Measurements from ENCODE around the gene COL20A1.

DNA sequence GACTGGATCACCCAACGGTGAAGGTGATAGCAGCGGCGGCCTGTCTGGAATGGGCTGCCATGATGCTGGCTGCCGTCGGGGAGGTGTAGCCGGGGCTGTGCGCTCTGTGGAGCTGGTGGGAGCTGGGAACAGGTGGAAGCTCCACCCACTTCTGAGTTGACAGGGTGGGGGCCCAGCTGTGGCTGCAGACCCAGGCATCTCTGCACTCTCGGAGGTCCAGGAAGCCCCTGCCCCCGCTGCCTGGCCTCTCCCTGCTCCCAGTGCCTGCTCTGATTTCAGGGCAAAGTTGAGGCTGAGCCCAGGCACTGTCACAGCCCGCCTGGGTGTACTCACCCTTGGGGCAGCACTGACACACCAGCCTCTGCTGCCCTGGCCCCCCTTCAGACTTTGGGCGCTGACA, 86.3 kb downstream of the COL20A1 start:
- TF ChIP-seq, protein P1, sequence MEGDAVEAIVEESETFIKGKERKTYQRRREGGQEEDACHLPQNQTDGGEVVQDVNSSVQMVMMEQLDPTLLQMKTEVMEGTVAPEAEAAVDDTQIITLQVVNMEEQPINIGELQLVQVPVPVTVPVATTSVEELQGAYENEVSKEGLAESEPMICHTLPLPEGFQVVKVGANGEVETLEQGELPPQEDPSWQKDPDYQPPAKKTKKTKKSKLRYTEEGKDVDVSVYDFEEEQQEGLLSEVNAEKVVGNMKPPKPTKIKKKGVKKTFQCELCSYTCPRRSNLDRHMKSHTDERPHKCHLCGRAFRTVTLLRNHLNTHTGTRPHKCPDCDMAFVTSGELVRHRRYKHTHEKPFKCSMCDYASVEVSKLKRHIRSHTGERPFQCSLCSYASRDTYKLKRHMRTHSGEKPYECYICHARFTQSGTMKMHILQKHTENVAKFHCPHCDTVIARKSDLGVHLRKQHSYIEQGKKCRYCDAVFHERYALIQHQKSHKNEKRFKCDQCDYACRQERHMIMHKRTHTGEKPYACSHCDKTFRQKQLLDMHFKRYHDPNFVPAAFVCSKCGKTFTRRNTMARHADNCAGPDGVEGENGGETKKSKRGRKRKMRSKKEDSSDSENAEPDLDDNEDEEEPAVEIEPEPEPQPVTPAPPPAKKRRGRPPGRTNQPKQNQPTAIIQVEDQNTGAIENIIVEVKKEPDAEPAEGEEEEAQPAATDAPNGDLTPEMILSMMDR (IDR thresholded peaks at IDR 0.05), result no peak
- TF ChIP-seq POLR2A (IDR thresholded peaks at IDR 0.05) (no peak), POLR2AphosphoS5 (IDR thresholded peaks at IDR 0.05) (no peak), EP300 (IDR thresholded peaks at IDR 0.05) (no peak)

Data from sigmoid colon (tissue), 4 donors.